ENCODE measurements around the gene NCOA1. TPM values are rescaled to one million over a fixed set of nuclear protein-coding genes. Genes with fewer than 3 reads are reported as not detected.

The NCOA1 gene
- total RNA-seq, 2 donors from 2014 or later = 34.9 to 58.3 TPM

DNA sequence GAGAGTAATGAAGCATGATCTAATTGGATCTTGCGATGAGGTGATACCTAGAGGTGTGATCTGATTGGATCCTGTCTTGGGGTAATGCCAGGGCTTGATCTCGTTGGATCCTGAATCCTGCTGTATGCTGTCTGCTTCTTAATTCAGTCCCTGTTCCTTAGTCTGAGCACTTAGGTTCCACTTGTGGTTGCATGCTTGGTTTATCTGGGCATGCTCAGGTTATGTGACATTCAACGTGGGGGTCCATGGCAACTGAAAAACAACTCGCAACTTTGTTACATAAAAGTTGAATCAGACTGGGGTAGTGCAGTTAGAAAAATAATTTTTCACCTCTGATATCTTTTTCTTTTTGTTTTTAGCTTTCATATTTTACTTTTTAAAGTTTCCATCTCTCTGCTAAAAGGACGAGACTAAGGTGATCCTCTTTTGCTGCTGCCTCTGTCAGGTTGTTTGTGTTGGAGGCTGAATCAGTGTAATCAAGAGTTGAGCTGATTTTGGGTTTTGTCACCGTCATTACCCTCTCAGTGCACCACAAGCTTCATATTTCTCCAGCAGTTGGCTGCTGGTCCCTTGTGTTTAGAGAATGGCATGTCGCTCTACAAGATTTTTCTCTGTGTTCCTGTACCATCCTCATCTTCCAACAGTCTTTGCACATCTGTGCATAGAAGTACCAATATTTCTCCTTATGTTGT lies 67.9 kb downstream of the NCOA1 start:
- H3K4me3 ChIP-seq = no peak overlapping the region
- no peaks in the 10 kb centered on the region for H3K27me3 ChIP-seq (replicated peaks; ENCODE audit: insufficient read depth)
- no peak for ATAC-seq (ENCODE audit: insufficient number of reproducible peaks, low FRiP score, low read depth)
- H3K9me3 ChIP-seq = no peaks in the 10 kb centered on the region
- DNase-seq (ENCODE audit: low spot score) = no peak
- H3K27ac ChIP-seq = no peak overlapping the region
- H3K4me1 ChIP-seq (ENCODE audit: control insufficient read depth in 1 of 2, low read depth in 2 of 2) = peaks cover 5 to 16% of the 10 kb centered on the region in 2 donors
- no peaks in the 10 kb centered on the region for H3K36me3 ChIP-seq
- TF ChIP-seq, protein P1, sequence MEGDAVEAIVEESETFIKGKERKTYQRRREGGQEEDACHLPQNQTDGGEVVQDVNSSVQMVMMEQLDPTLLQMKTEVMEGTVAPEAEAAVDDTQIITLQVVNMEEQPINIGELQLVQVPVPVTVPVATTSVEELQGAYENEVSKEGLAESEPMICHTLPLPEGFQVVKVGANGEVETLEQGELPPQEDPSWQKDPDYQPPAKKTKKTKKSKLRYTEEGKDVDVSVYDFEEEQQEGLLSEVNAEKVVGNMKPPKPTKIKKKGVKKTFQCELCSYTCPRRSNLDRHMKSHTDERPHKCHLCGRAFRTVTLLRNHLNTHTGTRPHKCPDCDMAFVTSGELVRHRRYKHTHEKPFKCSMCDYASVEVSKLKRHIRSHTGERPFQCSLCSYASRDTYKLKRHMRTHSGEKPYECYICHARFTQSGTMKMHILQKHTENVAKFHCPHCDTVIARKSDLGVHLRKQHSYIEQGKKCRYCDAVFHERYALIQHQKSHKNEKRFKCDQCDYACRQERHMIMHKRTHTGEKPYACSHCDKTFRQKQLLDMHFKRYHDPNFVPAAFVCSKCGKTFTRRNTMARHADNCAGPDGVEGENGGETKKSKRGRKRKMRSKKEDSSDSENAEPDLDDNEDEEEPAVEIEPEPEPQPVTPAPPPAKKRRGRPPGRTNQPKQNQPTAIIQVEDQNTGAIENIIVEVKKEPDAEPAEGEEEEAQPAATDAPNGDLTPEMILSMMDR (IDR thresholded peaks at IDR 0.05) = no peak

DNA sequence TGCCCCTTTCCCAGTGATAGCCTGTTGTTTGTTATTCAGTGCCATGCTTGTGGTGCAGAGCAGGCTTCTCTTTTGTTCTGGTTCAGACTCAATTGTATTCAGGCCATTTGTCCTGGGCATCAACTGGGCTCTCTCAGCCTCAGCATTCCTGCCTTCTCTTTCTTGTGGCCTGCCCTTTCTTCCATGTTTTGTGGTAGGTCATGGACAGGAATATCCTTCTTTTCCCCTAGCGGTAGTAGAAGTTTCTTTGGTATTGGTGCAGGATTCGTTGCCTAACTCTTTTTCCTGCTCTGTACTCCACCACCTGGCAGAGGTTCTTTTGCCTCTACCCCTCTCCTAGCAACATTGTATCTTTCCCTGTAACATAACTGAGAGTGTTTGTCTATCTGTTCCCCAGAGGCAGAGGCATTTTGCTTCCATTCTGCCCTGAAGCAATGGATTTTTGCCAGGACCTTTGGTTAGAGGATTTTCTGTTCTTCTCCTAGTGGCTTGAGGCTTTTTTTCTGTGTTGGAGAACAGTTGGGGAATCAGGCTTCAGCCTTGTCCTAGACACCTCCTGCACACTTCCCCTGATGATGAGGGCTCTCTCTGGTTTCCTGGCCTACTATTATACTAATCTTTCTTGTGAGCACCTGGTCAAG lies 68.5 kb downstream of the NCOA1 start:
- TF ChIP-seq, protein P1 (IDR thresholded peaks at IDR 0.05) = no peak
- no peak overlapping the region for H3K27ac ChIP-seq
- H3K4me1 ChIP-seq (ENCODE audit: control insufficient read depth in 1 of 2, low read depth in 2 of 2) = peaks cover 5 to 16% of the 10 kb centered on the region in 2 donors
- no peak overlapping the region for H3K4me3 ChIP-seq
- ATAC-seq (ENCODE audit: insufficient number of reproducible peaks, low FRiP score, low read depth) (no peak), DNase-seq (ENCODE audit: low spot score) (no peak)
- no peaks in the 10 kb centered on the region for H3K27me3 ChIP-seq (replicated peaks; ENCODE audit: insufficient read depth)
- no peaks in the 10 kb centered on the region for H3K9me3 ChIP-seq
- H3K36me3 ChIP-seq = no peaks in the 10 kb centered on the region

DNA sequence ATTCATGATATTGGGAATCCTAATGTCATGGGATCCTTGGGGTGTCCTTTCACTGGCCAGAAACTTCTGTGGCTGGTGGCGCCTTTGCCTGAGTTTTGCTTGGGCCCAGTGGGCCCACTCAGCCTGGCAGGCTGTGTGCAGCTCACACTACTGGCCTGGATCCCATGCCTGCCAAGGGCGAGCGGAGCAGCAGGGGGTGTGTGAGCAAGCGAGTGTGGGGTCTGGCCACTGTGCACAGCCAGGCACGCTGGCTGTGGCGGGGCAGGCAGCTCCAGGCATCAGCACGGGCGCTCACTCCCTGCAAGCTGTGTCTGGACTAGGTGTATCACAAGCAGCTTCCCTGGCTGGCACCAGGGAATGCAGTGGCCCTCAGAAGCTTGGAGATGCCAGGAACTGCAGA lies 74.5 kb downstream of the NCOA1 start:
- TF ChIP-seq, protein P1 (IDR thresholded peaks at IDR 0.05) = no peak
- Histone ChIP-seq H3K9me3 (no peaks in the 10 kb centered on the region), H3K27me3 (replicated peaks; ENCODE audit: insufficient read depth) (no peaks in the 10 kb centered on the region), H3K27ac (no peak overlapping the region), H3K36me3 (peaks cover 2% of the 10 kb centered on the region), H3K4me1 (ENCODE audit: control insufficient read depth in 1 of 2, low read depth in 2 of 2) (peaks cover 0 to under 1% of the 10 kb centered on the region in 2 donors), H3K4me3 (no peak overlapping the region)
- DNase-seq (ENCODE audit: low spot score) (no peak), ATAC-seq (ENCODE audit: insufficient number of reproducible peaks, low FRiP score, low read depth) (no peak)

DNA sequence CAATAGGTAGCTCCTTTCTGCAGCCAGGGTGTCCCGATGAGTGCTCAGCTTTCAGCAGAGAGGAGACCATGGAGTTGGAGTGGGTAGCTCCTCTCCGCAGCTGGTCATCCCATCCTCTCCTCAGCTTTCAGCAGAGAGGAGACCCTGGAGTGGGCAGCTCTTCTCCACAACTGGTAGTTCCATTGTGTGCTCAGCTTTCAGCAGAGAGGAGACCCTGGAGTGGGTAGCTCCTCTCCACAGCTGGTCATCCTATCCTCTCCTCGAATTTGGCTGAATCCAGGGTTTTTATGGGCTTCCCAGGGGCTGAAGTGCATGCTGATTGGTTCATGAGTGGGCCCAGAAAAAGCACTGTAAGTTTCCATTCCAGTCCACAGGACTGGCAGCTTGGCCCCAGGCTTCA lies 75.2 kb downstream of the NCOA1 start:
- no peaks in the 10 kb centered on the region for H3K9me3 ChIP-seq
- H3K4me3 ChIP-seq = no peak overlapping the region
- no peak overlapping the region for H3K27ac ChIP-seq
- no peak for DNase-seq (ENCODE audit: low spot score)
- ATAC-seq (ENCODE audit: insufficient number of reproducible peaks, low FRiP score, low read depth) = no peak
- peaks cover 2% of the 10 kb centered on the region for H3K36me3 ChIP-seq
- H3K27me3 ChIP-seq (replicated peaks; ENCODE audit: insufficient read depth) = no peaks in the 10 kb centered on the region
- TF ChIP-seq, protein P1 (IDR thresholded peaks at IDR 0.05) = no peak
- no peaks in the 10 kb centered on the region for H3K4me1 ChIP-seq (ENCODE audit: control insufficient read depth in 1 of 2, low read depth in 2 of 2)

DNA sequence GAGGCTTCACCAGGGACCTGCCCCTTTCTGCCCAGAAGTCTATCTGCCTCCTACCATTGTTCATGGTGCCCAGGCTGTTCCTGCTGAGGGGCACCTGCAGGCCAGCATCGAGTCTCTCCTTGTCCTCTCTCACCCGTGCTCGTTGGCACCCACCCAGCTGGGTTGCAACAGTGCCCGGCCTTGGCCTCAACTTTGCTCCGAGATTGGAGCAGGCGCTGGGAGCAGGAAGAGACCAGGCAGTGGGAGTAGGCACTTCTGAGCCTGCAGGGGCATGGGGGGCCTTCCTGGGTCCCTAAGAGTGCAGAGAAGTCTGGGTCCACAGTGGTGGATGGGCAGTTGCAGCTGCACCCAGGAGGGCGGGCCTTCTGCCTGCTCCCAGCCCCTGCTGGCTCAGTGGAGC lies 75.6 kb downstream of the NCOA1 start:
- H3K27me3 ChIP-seq (replicated peaks; ENCODE audit: insufficient read depth) = no peaks in the 10 kb centered on the region
- no peak for DNase-seq (ENCODE audit: low spot score)
- peaks cover 2% of the 10 kb centered on the region for H3K36me3 ChIP-seq
- no peak for ATAC-seq (ENCODE audit: insufficient number of reproducible peaks, low FRiP score, low read depth)
- H3K9me3 ChIP-seq = no peaks in the 10 kb centered on the region
- H3K4me1 ChIP-seq (ENCODE audit: control insufficient read depth in 1 of 2, low read depth in 2 of 2) = no peaks in the 10 kb centered on the region
- H3K27ac ChIP-seq = no peak overlapping the region
- TF ChIP-seq, protein P1 (IDR thresholded peaks at IDR 0.05) = no peak
- H3K4me3 ChIP-seq = no peak overlapping the region
